ENCODE results near the gene MRPS18B. TPM values are rescaled to one million over a fixed set of nuclear protein-coding genes. Genes with fewer than 3 reads are reported as not detected.

MRPS18B gene
- total and polyA plus RNA-seq, 3 donors from 2014 or later, result 36.1 to 54.5 (median 49.5) TPM

DNA sequence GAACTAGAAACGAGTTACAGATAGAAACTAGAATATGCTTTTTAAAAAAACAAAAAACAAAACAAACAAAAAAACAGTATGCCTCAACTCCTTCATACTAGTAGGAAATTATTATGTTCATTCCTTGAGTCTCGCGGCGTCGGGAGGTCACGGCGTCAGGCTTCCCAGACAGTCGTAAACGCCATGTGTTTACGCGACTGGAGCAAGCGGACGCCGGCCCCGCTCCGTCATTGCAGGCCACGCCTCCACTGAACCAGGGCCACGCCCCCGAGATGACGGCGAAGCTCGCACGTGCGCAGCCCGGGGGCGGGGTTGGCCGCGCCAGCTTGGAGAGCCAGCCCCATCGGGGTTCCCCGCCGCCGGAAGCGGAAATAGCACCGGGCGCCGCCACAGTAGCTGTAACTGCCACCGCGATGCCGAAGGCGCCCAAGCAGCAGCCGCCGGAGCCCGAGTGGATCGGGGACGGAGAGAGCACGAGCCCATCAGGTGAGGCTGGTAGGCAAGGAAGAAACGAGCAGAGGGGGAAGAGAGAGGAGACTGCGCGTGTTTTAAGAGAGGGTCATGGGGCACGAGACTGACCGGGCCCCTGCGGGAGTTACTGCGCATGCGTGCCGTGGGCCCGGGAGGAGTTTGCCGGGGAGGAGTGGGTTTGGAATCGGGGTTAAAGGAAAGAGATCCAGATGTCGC is 46.4 kb upstream of the MRPS18B start, which contains the start of gene ABCF1:
TSS of gene ABCF1 (plus strand) at position 368 of the 687 bp plus-strand sequence. CDS start at position 414, 46 bp downstream.
- no peaks in the 10 kb centered on the region for H3K9me3 ChIP-seq
- intact Hi-C loops (cut with DNase I; ENCODE audit: low total_unique reads), result no loop called here
- DNase-seq, result peak; percentile 99
- peak; percentile 56 for TF ChIP-seq POLR2A (IDR thresholded peaks at IDR 0.05)
- TF ChIP-seq, protein P1, sequence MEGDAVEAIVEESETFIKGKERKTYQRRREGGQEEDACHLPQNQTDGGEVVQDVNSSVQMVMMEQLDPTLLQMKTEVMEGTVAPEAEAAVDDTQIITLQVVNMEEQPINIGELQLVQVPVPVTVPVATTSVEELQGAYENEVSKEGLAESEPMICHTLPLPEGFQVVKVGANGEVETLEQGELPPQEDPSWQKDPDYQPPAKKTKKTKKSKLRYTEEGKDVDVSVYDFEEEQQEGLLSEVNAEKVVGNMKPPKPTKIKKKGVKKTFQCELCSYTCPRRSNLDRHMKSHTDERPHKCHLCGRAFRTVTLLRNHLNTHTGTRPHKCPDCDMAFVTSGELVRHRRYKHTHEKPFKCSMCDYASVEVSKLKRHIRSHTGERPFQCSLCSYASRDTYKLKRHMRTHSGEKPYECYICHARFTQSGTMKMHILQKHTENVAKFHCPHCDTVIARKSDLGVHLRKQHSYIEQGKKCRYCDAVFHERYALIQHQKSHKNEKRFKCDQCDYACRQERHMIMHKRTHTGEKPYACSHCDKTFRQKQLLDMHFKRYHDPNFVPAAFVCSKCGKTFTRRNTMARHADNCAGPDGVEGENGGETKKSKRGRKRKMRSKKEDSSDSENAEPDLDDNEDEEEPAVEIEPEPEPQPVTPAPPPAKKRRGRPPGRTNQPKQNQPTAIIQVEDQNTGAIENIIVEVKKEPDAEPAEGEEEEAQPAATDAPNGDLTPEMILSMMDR (IDR thresholded peaks at IDR 0.05), result no peak
- WGBS, 2 donors, result 0% methylated on average over 47 to 50 of the region's 59 CpGs
- peaks cover 18% of the 10 kb centered on the region for H3K4me1 ChIP-seq
- H3K4me3 ChIP-seq, result peak within 1 kb of the TSS; percentile 73 to 79
- H3K27me3 ChIP-seq, result no peaks in the 10 kb centered on the region
- H3K36me3 ChIP-seq (ENCODE audit: low read depth, missing control alignments), result no peaks in the 10 kb centered on the region
- H3K27ac ChIP-seq, result peak within 1 kb of the TSS; percentile 83 to 90

DNA sequence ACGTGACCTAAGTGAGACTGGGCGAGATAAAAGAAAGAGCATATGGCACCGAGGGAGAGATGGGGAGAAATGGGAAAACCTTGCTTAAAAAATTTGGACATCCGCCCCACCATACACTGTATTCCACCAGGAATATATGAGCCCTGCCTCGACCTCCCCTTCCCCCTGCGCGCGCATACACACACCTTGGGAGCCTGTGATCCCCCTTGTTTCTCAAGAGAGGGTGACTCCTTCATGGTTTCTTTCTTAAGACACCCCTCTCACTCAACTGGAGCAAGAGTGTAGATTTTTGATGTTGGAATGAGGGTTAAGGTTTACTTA is 45.9 kb upstream of the MRPS18B start:
- Histone ChIP-seq H3K4me3 (peak overlapping the region; percentile 73 to 79), H3K36me3 (ENCODE audit: low read depth, missing control alignments) (no peaks in the 10 kb centered on the region), H3K9me3 (no peaks in the 10 kb centered on the region), H3K27ac (peak overlapping the region; percentile 83 to 90), H3K4me1 (peaks cover 18% of the 10 kb centered on the region), H3K27me3 (no peaks in the 10 kb centered on the region)
- DNase-seq, result no peak
- intact Hi-C loops (cut with DNase I; ENCODE audit: low total_unique reads), result no loop called here
- no peak for TF ChIP-seq POLR2A (IDR thresholded peaks at IDR 0.05)
- TF ChIP-seq, protein P1 (IDR thresholded peaks at IDR 0.05), result no peak
- 0 to 1% methylated on average over 8 of the region's 8 CpGs for WGBS, 2 donors

DNA sequence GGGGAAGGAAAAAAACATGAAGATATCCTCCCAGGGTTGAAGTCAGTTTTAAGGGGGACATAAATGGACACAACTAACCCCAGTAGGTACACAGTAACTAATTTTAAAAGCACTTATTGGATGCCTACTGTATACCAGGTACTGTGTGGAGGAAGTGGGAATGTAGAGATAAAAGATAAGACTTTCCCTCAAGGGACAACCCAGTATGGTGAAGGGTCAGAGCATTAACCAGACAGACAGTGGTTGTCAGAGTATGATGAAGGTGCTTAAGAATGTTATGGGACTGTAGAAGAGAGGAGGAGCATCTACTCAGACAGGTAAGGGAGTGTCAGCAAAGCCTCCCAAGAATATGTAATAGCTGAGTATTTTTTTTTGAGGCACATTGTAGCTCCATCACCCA is 45.5 kb upstream of the MRPS18B start:
- Histone ChIP-seq H3K27ac (peak overlapping the region; percentile 83 to 90), H3K4me3 (peak overlapping the region; percentile 73 to 79), H3K27me3 (no peaks in the 10 kb centered on the region), H3K36me3 (ENCODE audit: low read depth, missing control alignments) (no peaks in the 10 kb centered on the region), H3K9me3 (no peaks in the 10 kb centered on the region), H3K4me1 (peaks cover 18% of the 10 kb centered on the region)
- intact Hi-C loops (cut with DNase I; ENCODE audit: low total_unique reads), result no loop called here
- DNase-seq, result no peak
- no peak for TF ChIP-seq POLR2A (IDR thresholded peaks at IDR 0.05)
- TF ChIP-seq, protein P1 (IDR thresholded peaks at IDR 0.05), result no peak

DNA sequence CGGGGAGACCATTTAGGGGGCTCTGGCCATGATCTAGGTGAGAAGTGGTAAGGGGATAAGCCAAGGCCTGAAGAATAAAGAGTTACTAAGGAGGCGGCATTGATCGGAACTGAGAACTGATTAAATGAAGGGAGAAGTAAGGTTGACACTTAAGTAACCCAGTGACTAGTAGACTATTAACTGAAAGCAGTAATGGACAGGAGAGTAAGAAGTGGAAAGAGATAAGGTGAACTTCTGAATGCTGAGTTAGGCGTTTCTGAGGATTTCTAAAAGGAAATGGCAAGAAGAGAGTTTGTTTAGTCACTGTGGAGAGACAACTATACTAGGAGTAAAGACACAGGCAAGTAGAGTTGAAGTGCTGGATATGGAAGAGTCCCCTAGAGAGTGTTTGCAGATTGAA is 44.5 kb upstream of the MRPS18B start:
- TF ChIP-seq, protein P1 (IDR thresholded peaks at IDR 0.05), result no peak
- TF ChIP-seq POLR2A (IDR thresholded peaks at IDR 0.05), result no peak
- 55 to 56% methylated on average over 4 of the region's 4 CpGs for WGBS, 2 donors
- Histone ChIP-seq H3K36me3 (ENCODE audit: low read depth, missing control alignments) (no peaks in the 10 kb centered on the region), H3K4me3 (no peak overlapping the region), H3K4me1 (peaks cover 18% of the 10 kb centered on the region), H3K27ac (no peak overlapping the region), H3K27me3 (no peaks in the 10 kb centered on the region), H3K9me3 (no peaks in the 10 kb centered on the region)
- no peak for DNase-seq
- intact Hi-C loops (cut with DNase I; ENCODE audit: low total_unique reads), result no loop called here

DNA sequence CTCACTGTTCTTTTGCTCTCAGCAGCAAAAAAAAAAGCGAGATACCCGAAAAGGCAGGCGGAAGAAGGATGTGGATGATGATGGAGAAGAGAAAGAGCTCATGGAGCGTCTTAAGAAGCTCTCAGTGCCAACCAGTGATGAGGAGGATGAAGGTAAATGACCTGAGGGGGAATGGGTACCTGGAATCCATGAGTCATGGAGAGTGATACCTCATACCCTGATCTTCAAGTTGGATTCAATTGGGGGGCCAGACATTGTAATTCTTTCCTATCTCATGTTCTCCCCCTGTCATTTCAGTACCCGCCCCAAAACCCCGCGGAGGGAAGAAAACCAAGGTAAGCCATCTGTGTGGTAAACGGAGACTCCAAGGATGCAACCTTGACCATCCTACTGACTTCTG is 39.6 kb upstream of the MRPS18B start:
- no peak for DNase-seq
- Histone ChIP-seq H3K36me3 (ENCODE audit: low read depth, missing control alignments) (no peaks in the 10 kb centered on the region), H3K27ac (no peak overlapping the region), H3K9me3 (no peaks in the 10 kb centered on the region), H3K4me1 (peaks cover 6% of the 10 kb centered on the region), H3K27me3 (no peaks in the 10 kb centered on the region), H3K4me3 (no peak overlapping the region)
- 89 to 93% methylated on average over 8 of the region's 8 CpGs for WGBS, 2 donors
- intact Hi-C loops (cut with DNase I; ENCODE audit: low total_unique reads), result no loop called here
- no peak for TF ChIP-seq POLR2A (IDR thresholded peaks at IDR 0.05)
- TF ChIP-seq, protein P1 (IDR thresholded peaks at IDR 0.05), result no peak
